Liver (tissue), 9 donors: Measurements from ENCODE around the gene PC. TPM values are rescaled to one million over a fixed set of nuclear protein-coding genes. Genes with fewer than 3 reads are reported as not detected.

Experiments used
- DNase-seq: peaks from one replicate; pipeline ENCODE4 v3.0.0-alpha.2; 2017; ENCODE audit warnings: low spot score
- H3K27ac ChIP-seq, 2 donors: one replicate each; pipeline ENCODE4 v1.7.0; 2013; ENCODE audit warnings: inconsistent platforms in 2 of 2, low read length in 2 of 2, control low read depth in 1 of 2, low read depth in 1 of 2, mild to moderate bottlenecking in 1 of 2
- H3K27me3 ChIP-seq, 4 donors: one replicate each; pipeline versions ENCODE4 v1.6.1 to v1.7.0; 2013; ENCODE audit warnings: low read length in 3 of 4, inconsistent platforms in 1 of 4, mild to moderate bottlenecking in 1 of 4, moderate library complexity in 1 of 4; ENCODE audit not compliant: control insufficient read depth in 4 of 4, insufficient read depth in 4 of 4
- H3K36me3 ChIP-seq, 4 donors: one replicate each; pipeline versions ENCODE4 v1.6.1 to v1.7.0; 2013; ENCODE audit warnings: low read length in 3 of 4, mild to moderate bottlenecking in 3 of 4, low read depth in 1 of 4, moderate library complexity in 1 of 4; ENCODE audit not compliant: control insufficient read depth in 4 of 4, insufficient read depth in 3 of 4
- H3K4me1 ChIP-seq, 4 donors: one replicate each; pipeline versions ENCODE4 v1.6.1 to v1.7.0; 2013; ENCODE audit warnings: low read length in 3 of 4, mild to moderate bottlenecking in 3 of 4, moderate library complexity in 1 of 4; ENCODE audit not compliant: control insufficient read depth in 4 of 4, insufficient read depth in 4 of 4
- H3K4me3 ChIP-seq, 3 donors: one replicate each; pipeline versions ENCODE4 v1.6.1 to v1.7.0; 2013; ENCODE audit warnings: low read length in 3 of 3, control low read depth in 1 of 3, low read depth in 1 of 3, mild to moderate bottlenecking in 1 of 3
- H3K9ac ChIP-seq, 2 donors: one replicate each; pipeline ENCODE4 v1.7.0; 2013; ENCODE audit warnings: low read length in 2 of 2, mild to moderate bottlenecking in 2 of 2, moderate library complexity in 2 of 2, control low read depth in 1 of 2, low read depth in 1 of 2
- H3K9me3 ChIP-seq, 4 donors: one replicate each; pipeline versions ENCODE4 v1.6.1 to v1.7.0; 2013; ENCODE audit warnings: low read length in 3 of 4; ENCODE audit not compliant: control insufficient read depth in 4 of 4
- ATF3 ChIP-seq: IDR thresholded peaks from 2 replicates; pipeline ENCODE4 v1.6.1; 2016; ENCODE audit warnings: antibody characterized with exemption
- CTCF ChIP-seq: fragments of 150-350 bp; IDR thresholded peaks from 2 replicates; pipeline ENCODE4 v1.5.1; 2017; ENCODE audit warnings: improper control_type of control experiment, low read depth, low read length; ENCODE audit not compliant: missing input control
- EGR1 ChIP-seq, 2 donors: IDR thresholded peaks; 2 replicates each; pipeline ENCODE4 v1.6.1; 2016 to 2018; ENCODE audit warnings: antibody characterized with exemption in 2 of 2, low read depth in 2 of 2
- FOXA1 ChIP-seq: IDR thresholded peaks from 2 replicates; pipeline ENCODE4 v1.6.1; 2016; ENCODE audit warnings: antibody characterized with exemption
- FOXA2 ChIP-seq: IDR thresholded peaks from 2 replicates; pipeline ENCODE4 v1.6.1; 2016; ENCODE audit warnings: antibody characterized with exemption
- GABPA ChIP-seq, 2 donors: IDR thresholded peaks in 1 of 2; conservative IDR thresholded peaks in 1 of 2; 2 replicates each; pipeline ENCODE4 v1.6.1; 2016; ENCODE audit warnings: antibody characterized with exemption in 2 of 2, mild to moderate bottlenecking in 1 of 2, moderate library complexity in 1 of 2
- HNF4A ChIP-seq, 2 donors: conservative IDR thresholded peaks; 2 replicates each; pipeline ENCODE4 v1.6.1; 2016; ENCODE audit warnings: antibody characterized with exemption in 2 of 2, mild to moderate bottlenecking in 2 of 2
- HNF4G ChIP-seq: IDR thresholded peaks from 2 replicates; pipeline ENCODE4 v1.6.1; 2016; ENCODE audit warnings: antibody characterized with exemption
- JUND ChIP-seq, 2 donors: IDR thresholded peaks; 2 replicates each; pipeline ENCODE4 v1.6.1; 2016; ENCODE audit warnings: antibody characterized with exemption in 2 of 2
- MAX ChIP-seq: IDR thresholded peaks from 2 replicates; pipeline ENCODE4 v1.6.1; 2016; ENCODE audit warnings: antibody characterized with exemption
- RAD21 ChIP-seq, 2 donors: IDR thresholded peaks; 2 replicates each; pipeline ENCODE4 v1.6.1; 2016; ENCODE audit warnings: antibody characterized with exemption in 2 of 2, mild to moderate bottlenecking in 2 of 2
- RXRA ChIP-seq, 2 donors: IDR thresholded peaks; 2 replicates each; pipeline ENCODE4 v1.6.1; 2017 to 2018; ENCODE audit warnings: antibody characterized with exemption in 2 of 2, mild to moderate bottlenecking in 1 of 2
- SP1 ChIP-seq: IDR thresholded peaks from 2 replicates; pipeline ENCODE4 v1.6.1; 2018; ENCODE audit warnings: antibody characterized with exemption, mild to moderate bottlenecking
- TAF1 ChIP-seq: conservative IDR thresholded peaks from 2 replicates; pipeline ENCODE4 v1.6.1; 2016; ENCODE audit warnings: antibody characterized with exemption, mild to moderate bottlenecking
- ZBTB33 ChIP-seq: IDR thresholded peaks from 2 replicates; pipeline ENCODE4 v1.6.1; 2016; ENCODE audit warnings: antibody characterized with exemption
- WGBS: extraction: QIAGEN DNeasy Blood & Tissue Kit; methylation state at CpG from one replicate; pipeline ENCODE4 v1.1.7; 2013; 5-methylcytosine and 5-hydroxymethylcytosine counted together
- polyA plus RNA-seq, 2 donors: library from polyadenylated mRNA; stranded (reverse) in 1 of 2; unstranded in 1 of 2; fragments of 200-250 nt in 1 of 2; fragments of >200 nt in 1 of 2; fragmentation: Nextera tagmentation in 1 of 2; extraction: Ambion mirVana in 1 of 2; gene quantifications; one replicate each; pipeline versions ENCODE4 v1.2.1 to v1.2.3, GENCODE V29; 2013 to 2015
- total RNA-seq, 2 donors: library from RNA; depleted of rRNA; stranded (reverse); fragments of >200 nt; gene quantifications; one replicate each; pipeline ENCODE4 v1.2.3, GENCODE V29; 2014
- donor health status: healthy.
- donor health status: healthy.
- donor health status: healthy.
- donor health status: healthy.
- donor health status: healthy.

The PC gene
- total and polyA plus RNA-seq, 4 donors = 144 to 583 (median 296) TPM

GRCh38 chr11:66850588-66851238, 107.5 kb downstream of the PC start:
- Histone ChIP-seq H3K27ac (no peak overlapping the region), H3K27me3 (no peaks in the 10 kb centered on the region), H3K9me3 (no peaks in the 10 kb centered on the region), H3K9ac (no peak overlapping the region), H3K36me3 (peaks cover 14 to 61% (median 27%) of the 10 kb centered on the region in 4 donors), H3K4me1 (peaks cover 0 to 4% (median 3%) of the 10 kb centered on the region in 4 donors), H3K4me3 (no peak overlapping the region)
- 95% methylated on average over 23 of the region's 23 CpGs for WGBS
- TF ChIP-seq JUND (IDR thresholded peaks at IDR 0.05) (no peak), MAX (no peak), HNF4A (conservative IDR thresholded peaks at IDR 0.05) (no peak), CTCF (no peak), TAF1 (no peak), GABPA (IDR thresholded peaks at IDR 0.05 in 1 of 2, conservative IDR thresholded peaks at IDR 0.05 in 1 of 2) (no peak)
- DNase-seq = no peak

GRCh38 chr11:66850235-66850587, 108.0 kb downstream of the PC start:
- Histone ChIP-seq H3K9ac (no peak overlapping the region), H3K27ac (no peak overlapping the region), H3K4me3 (no peak overlapping the region), H3K9me3 (no peaks in the 10 kb centered on the region), H3K4me1 (peaks cover 0 to 4% (median 0%) of the 10 kb centered on the region in 4 donors), H3K27me3 (no peaks in the 10 kb centered on the region), H3K36me3 (peaks cover 14 to 65% (median 27%) of the 10 kb centered on the region in 4 donors)
- DNase-seq = no peak
- TF ChIP-seq ZBTB33 (no peak), FOXA2 (no peak), RXRA (IDR thresholded peaks at IDR 0.05) (no peak), EGR1 (IDR thresholded peaks at IDR 0.05; ENCODE audit: low read depth in 2 of 2) (no peak), JUND (IDR thresholded peaks at IDR 0.05) (no peak), HNF4A (conservative IDR thresholded peaks at IDR 0.05) (no peak), ATF3 (no peak), RAD21 (IDR thresholded peaks at IDR 0.05) (no peak), TAF1 (no peak), FOXA1 (no peak), SP1 (no peak), MAX (no peak), CTCF (no peak), GABPA (IDR thresholded peaks at IDR 0.05 in 1 of 2, conservative IDR thresholded peaks at IDR 0.05 in 1 of 2) (no peak), HNF4G (no peak)
- 97% methylated on average over 10 of the region's 10 CpGs for WGBS
